GM08714 (cell line): Measurements from ENCODE around the gene GLRX.

Experiments
- H3K4me3 ChIP-seq: fragments of 200-500 bp; sonication (Bioruptor generic); 2 replicates; pipeline ENCODE4 v1.5.1; 2014; ENCODE audit warnings: mild to moderate bottlenecking, low read length, inconsistent platforms
- ZNF274 ChIP-seq: IDR thresholded peaks from 2 replicates; pipeline ENCODE4 v1.6.1; 2012; ENCODE audit warnings: mild to moderate bottlenecking, low read depth, low read length

Gene GLRX

GRCh38 chr5:95822542-95823181, at the start of gene GLRX:
TSS of gene GLRX (minus strand) at chr5:95822726. CDS start at chr5:95822662, 64 bp downstream.
- H3K4me3 ChIP-seq: peak within 1 kb of the TSS; percentile 99
- TF ChIP-seq ZNF274: no peak

GRCh38 chr5:95871146-95871806, 48.8 kb upstream of the GLRX start:
- no peak overlapping the region for H3K4me3 ChIP-seq
- no peak for TF ChIP-seq ZNF274

GRCh38 chr5:95870105-95870672, 47.7 kb upstream of the GLRX start:
- no peak for TF ChIP-seq ZNF274
- H3K4me3 ChIP-seq: peak overlapping the region; percentile 13; the same call in 1 of the 2 replicates

GRCh38 chr5:95869173-95869855, 46.8 kb upstream of the GLRX start:
- H3K4me3 ChIP-seq: peak overlapping the region; percentile 40; the same call in 1 of the 2 replicates

- H3K4me3 ChIP-seq: no peak overlapping the region
- no peak for TF ChIP-seq ZNF274
These were observed 45.6 kb upstream of the GLRX start for GRCh38 chr5:95868136-95868535.

GRCh38 chr5:95866435-95867040, 44.0 kb upstream of the GLRX start:
- TF ChIP-seq ZNF274: no peak
- no peak overlapping the region for H3K4me3 ChIP-seq

GRCh38 chr5:95864944-95865504, 42.5 kb upstream of the GLRX start:
- no peak for TF ChIP-seq ZNF274
- no peak overlapping the region for H3K4me3 ChIP-seq

GRCh38 chr5:95864456-95864855, 41.9 kb upstream of the GLRX start:
- TF ChIP-seq ZNF274: no peak
- H3K4me3 ChIP-seq: no peak overlapping the region

- H3K4me3 ChIP-seq: no peak overlapping the region
- no peak for TF ChIP-seq ZNF274
These were observed 40.8 kb upstream of the GLRX start for GRCh38 chr5:95863383-95863757.

- no peak for TF ChIP-seq ZNF274
- H3K4me3 ChIP-seq: no peak overlapping the region
These were observed 40.3 kb upstream of the GLRX start for GRCh38 chr5:95862671-95863382.

GRCh38 chr5:95861864-95862561, 39.5 kb upstream of the GLRX start:
- peak overlapping the region; percentile 44; the same call in 1 of the 2 replicates for H3K4me3 ChIP-seq
- TF ChIP-seq ZNF274: no peak

GRCh38 chr5:95861221-95861863, 38.8 kb upstream of the GLRX start:
- no peak for TF ChIP-seq ZNF274
- peak overlapping the region; percentile 44; the same call in 1 of the 2 replicates for H3K4me3 ChIP-seq
